ENCODE data around the gene RPGR.

- TF ChIP-seq CTCF (conservative IDR thresholded peaks at IDR 0.05) (no peak), EZH2 (IDR thresholded peaks at IDR 0.05; ENCODE audit: low read depth) (no peak)
Measured at GRCh38 chrX:38282049-38282448, 45.3 kb downstream of the RPGR start.
